ENCODE measurements around the gene MARCHF2.

GRCh38 chr19:8396185-8396562, 16.9 kb upstream of the MARCHF2 start:
- TF ChIP-seq CTCF (IDR thresholded peaks at IDR 0.05): no peak
- no peak for TF ChIP-seq POLR2A (IDR thresholded peaks at IDR 0.05)
